GM23248 (cell line): ENCODE results near the gene IFT81. TPM values are rescaled to one million over a fixed set of nuclear protein-coding genes. Genes with fewer than 3 reads are reported as not detected.

Source experiments
- DNase-seq: peaks from one replicate; pipeline ENCODE4 v3.0.0-alpha.2; 2015
- H2AFZ ChIP-seq: fragments of 200-600 bp; sonication (generic); 2 replicates; pipeline ENCODE4 v1.6.1; 2016; ENCODE audit warnings: antibody characterized with exemption
- H3F3A ChIP-seq: fragments of 200-600 bp; sonication (generic); 2 replicates; pipeline ENCODE4 v1.6.1; 2016; ENCODE audit warnings: mild to moderate bottlenecking, antibody characterized with exemption, mixed run types; ENCODE audit not compliant: insufficient read depth
- H3K27ac ChIP-seq: fragments of 200-600 bp; sonication (generic); 2 replicates; pipeline ENCODE4 v1.5.1; 2016; ENCODE audit warnings: mild to moderate bottlenecking
- H3K27me3 ChIP-seq: fragments of 200-600 bp; sonication (generic); replicated peaks from 2 replicates; pipeline ENCODE4 v1.6.1; 2016; ENCODE audit warnings: mild to moderate bottlenecking; ENCODE audit not compliant: insufficient read depth
- H3K36me3 ChIP-seq: fragments of 200-600 bp; sonication (generic); 2 replicates; pipeline ENCODE4 v1.6.1; 2016; ENCODE audit warnings: low read depth, mild to moderate bottlenecking
- H3K4me1 ChIP-seq: fragments of 200-600 bp; sonication (generic); 2 replicates; pipeline ENCODE4 v1.6.1; 2016; ENCODE audit warnings: mild to moderate bottlenecking; ENCODE audit not compliant: insufficient read depth
- H3K4me2 ChIP-seq: fragments of 200-600 bp; sonication (generic); one replicate; pipeline ENCODE4 v1.6.1; 2016; ENCODE audit warnings: mild to moderate bottlenecking; ENCODE audit not compliant: unreplicated experiment
- H3K4me3 ChIP-seq: fragments of 200-600 bp; sonication (generic); 2 replicates; pipeline ENCODE4 v1.5.1; 2016; ENCODE audit warnings: mild to moderate bottlenecking
- H3K79me2 ChIP-seq: fragments of 200-600 bp; sonication (generic); 2 replicates; pipeline ENCODE4 v1.6.1; 2016; ENCODE audit warnings: mild to moderate bottlenecking; ENCODE audit not compliant: insufficient read depth
- H3K9ac ChIP-seq: fragments of 200-600 bp; sonication (generic); 2 replicates; pipeline ENCODE4 v1.6.1; 2016; ENCODE audit warnings: mild to moderate bottlenecking
- H3K9me2 ChIP-seq: fragments of 200-600 bp; sonication (generic); 2 replicates; pipeline ENCODE4 v1.6.1; 2016; ENCODE audit warnings: mixed run types, mild to moderate bottlenecking, moderate library complexity; ENCODE audit not compliant: insufficient read depth
- H3K9me3 ChIP-seq: fragments of 200-600 bp; sonication (generic); one replicate; pipeline ENCODE4 v1.6.1; 2017; ENCODE audit warnings: low read depth
- H4K20me1 ChIP-seq: fragments of 200-600 bp; sonication (generic); 2 replicates; pipeline ENCODE4 v1.6.0; 2016; ENCODE audit not compliant: insufficient read depth
- EZH2 ChIP-seq: fragments of 200-600 bp; sonication (generic); IDR thresholded peaks from 2 replicates; pipeline ENCODE4 v1.6.1; 2018; ENCODE audit warnings: antibody characterized with exemption, mild to moderate bottlenecking; ENCODE audit not compliant: insufficient read depth, poor library complexity, severe bottlenecking
- EZH2phosphoT487 ChIP-seq: fragments of 200-600 bp; sonication (generic); IDR thresholded peaks from 2 replicates; pipeline ENCODE4 v1.6.1; 2018; ENCODE audit warnings: antibody characterized with exemption, moderate library complexity, mild to moderate bottlenecking, low read depth; ENCODE audit not compliant: insufficient read depth
- WGBS, 2 experiments: methylation state at CpG; one replicate each; pipeline ENCODE4 v1.1.6; 2015 to 2017; ENCODE audit warnings: low lambda C conversion rate in 2 of 2, low coverage in 1 of 2; ENCODE audit errors: missing lambda C conversion rate in 2 of 2; 5-methylcytosine and 5-hydroxymethylcytosine counted together
- in situ Hi-C: fragments of 300-500 bp; cut with MboI; formaldehyde crosslinking; loops from 2 replicates; pipeline ENCODE4 v1.15.0; 2020
- polyA plus RNA-seq: library from polyadenylated mRNA; unstranded; fragments of >200 nt; fragmentation: Nextera tagmentation; extraction: Ambion mirVana; gene quantifications from 2 replicates; pipeline ENCODE4 v1.2.1, GENCODE V29; 2016
- total RNA-seq: library from RNA; depleted of rRNA; stranded (reverse); fragments of >200 nt; shearing (Covaris generic); gene quantifications from 2 replicates; pipeline ENCODE4 v1.2.3, GENCODE V29; 2014

The IFT81 gene
- total and polyA plus RNA-seq, 2 experiments from 2014 or later, result 9.5 to 14.0 TPM

DNA sequence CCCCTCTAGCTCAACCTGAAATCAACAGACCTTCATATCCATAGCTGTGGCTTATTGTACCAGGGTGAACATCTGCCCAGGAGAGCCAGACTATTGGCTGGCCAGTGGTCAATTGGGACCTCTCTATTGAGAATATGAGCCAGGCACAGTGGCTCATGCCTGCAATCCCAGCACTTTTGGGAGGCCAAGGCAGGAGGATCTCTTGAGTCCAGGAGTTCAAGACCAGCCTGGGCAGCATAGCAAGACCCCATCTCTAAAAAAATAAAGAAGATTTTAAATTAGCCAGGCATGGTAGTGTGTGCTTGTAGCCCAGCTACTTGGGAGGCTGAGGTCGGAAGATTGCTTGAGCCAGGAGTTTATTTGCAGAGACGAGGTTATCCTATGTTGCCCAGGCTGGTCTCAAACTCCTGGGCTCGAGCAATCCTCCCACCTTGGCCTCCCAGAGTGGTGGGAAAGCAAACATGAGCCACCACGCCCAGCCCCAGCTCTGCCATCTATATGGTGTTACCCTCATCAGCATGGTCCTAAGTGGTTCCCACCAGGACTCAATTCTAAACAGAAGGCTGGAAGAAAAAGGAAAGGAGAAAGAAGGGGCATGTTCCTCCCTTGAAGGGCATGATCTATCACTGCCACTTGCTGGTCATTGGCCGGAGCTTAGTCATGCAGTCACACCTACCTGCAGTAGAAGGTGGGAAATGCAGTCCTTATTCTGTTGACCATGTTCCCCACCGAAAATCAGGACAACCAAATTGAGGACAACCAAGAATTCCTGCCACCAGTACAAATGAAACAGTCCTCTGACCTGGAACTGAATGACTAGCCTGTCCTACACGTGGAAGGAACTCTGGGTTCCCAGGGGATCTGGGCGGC is 33.7 kb upstream of the IFT81 start:
- no peaks in the 10 kb centered on the region for H3K79me2 ChIP-seq
- H3K27ac ChIP-seq, result no peak overlapping the region
- no peaks in the 10 kb centered on the region for H3K27me3 ChIP-seq
- H3K9ac ChIP-seq, result no peak overlapping the region
- H3K4me1 ChIP-seq, result no peaks in the 10 kb centered on the region
- whole genome bisulfite sequencing, 2 experiments, result 58 to 62% methylated on average over 8 of the region's 8 CpGs
- TF ChIP-seq EZH2phosphoT487 (no peak), EZH2 (no peak)
- H4K20me1 ChIP-seq, result no peaks in the 10 kb centered on the region
- H3K4me2 ChIP-seq, result no peak overlapping the region
- DNase-seq, result no peak
- in situ Hi-C loops, result loop anchor here (10.0 kb wide), 1 partner anchor 334 kb away; no protein-coding TSS in a partner anchor
- no peak overlapping the region for H2AFZ ChIP-seq
- H3K4me3 ChIP-seq, result no peak overlapping the region
- no peaks in the 10 kb centered on the region for H3K36me3 ChIP-seq
- no peaks in the 10 kb centered on the region for H3F3A ChIP-seq
- H3K9me2 ChIP-seq, result no peaks in the 10 kb centered on the region
- no peaks in the 10 kb centered on the region for H3K9me3 ChIP-seq

DNA sequence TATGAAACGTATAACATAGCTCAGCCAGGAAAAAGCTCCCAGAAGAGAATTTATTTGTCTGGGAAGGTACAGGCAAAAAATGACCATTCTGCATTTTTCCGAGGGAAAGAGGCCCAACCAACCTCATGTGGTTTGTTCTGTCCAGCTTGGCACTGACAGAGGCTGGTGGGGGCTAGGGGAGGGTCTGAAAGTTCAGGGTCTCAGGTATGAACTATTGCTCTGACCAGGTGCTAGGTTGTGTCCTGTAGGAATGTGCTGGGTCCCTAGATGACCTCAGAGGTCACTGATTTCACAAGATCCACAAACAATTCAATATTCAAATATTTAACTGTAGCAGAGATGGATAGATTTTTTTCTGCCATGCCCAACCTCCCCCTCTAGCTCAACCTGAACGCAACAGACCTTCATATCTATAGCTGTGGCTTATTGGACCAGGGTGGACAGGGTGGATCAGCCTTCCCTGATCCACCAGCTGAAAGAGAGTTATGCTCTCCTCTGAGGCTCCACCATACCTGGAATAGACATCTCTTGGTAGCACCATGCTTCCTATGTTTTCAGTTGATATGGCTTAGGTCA is 32.9 kb upstream of the IFT81 start:
- TF ChIP-seq EZH2, result no peak
- TF ChIP-seq EZH2phosphoT487, result no peak
- H3K9ac ChIP-seq, result no peak overlapping the region
- no peaks in the 10 kb centered on the region for H3K27me3 ChIP-seq
- no peak overlapping the region for H2AFZ ChIP-seq
- H3K4me1 ChIP-seq, result no peaks in the 10 kb centered on the region
- H3K79me2 ChIP-seq, result no peaks in the 10 kb centered on the region
- WGBS, 2 experiments, result 78% methylated on average over 3 of the region's 3 CpGs
- in situ Hi-C loops, result loop anchor here (10.0 kb wide), 1 partner anchor 334 kb away; no protein-coding TSS in a partner anchor
- no peaks in the 10 kb centered on the region for H4K20me1 ChIP-seq
- no peak overlapping the region for H3K4me2 ChIP-seq
- H3K36me3 ChIP-seq, result no peaks in the 10 kb centered on the region
- no peak for DNase-seq
- H3K9me2 ChIP-seq, result no peaks in the 10 kb centered on the region
- no peaks in the 10 kb centered on the region for H3F3A ChIP-seq
- H3K4me3 ChIP-seq, result no peak overlapping the region
- no peak overlapping the region for H3K27ac ChIP-seq
- no peaks in the 10 kb centered on the region for H3K9me3 ChIP-seq

DNA sequence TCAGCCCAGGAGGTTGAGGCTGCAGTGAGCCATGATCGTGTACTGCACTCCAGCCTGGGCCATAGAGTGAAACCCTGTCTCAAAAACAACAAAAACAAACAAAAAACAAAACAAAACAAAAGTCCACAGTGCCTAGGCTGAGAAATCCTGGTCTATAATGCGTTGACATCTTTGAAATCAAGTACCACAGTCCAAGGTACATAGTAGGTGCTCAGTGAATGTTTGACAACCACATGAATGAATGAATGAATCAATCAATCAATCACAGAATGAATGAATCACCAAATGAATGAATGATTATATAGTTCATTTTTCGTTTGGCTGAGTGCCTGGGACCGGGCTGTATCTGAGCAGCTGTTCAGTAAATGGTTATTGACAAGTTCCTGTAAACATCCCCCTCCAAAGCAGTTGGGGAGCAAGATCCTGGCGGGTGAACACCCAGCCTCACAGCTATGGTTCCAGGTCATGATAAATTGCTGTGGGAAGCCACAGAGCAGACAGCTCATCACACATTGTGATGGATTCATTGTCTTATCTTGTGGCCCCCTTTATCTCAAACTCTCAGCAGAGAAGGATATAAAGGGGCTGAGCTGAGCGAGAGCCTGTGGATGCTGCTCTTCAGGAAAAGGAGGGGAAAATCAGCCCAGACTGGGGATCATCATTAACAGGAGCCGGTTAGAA is 30.4 kb upstream of the IFT81 start:
- Histone ChIP-seq H3K4me2 (no peak overlapping the region), H3K79me2 (no peaks in the 10 kb centered on the region), H3K4me3 (no peak overlapping the region), H3K9me2 (no peaks in the 10 kb centered on the region), H3K9ac (no peak overlapping the region), H3K9me3 (no peaks in the 10 kb centered on the region), H3K27me3 (no peaks in the 10 kb centered on the region), H3K4me1 (no peaks in the 10 kb centered on the region), H3K27ac (no peak overlapping the region), H3F3A (no peaks in the 10 kb centered on the region), H4K20me1 (no peaks in the 10 kb centered on the region), H3K36me3 (no peaks in the 10 kb centered on the region), H2AFZ (no peak overlapping the region)
- DNase-seq, result no peak
- WGBS, 2 experiments, result 43 to 45% methylated on average over 7 of the region's 7 CpGs
- TF ChIP-seq EZH2phosphoT487, result no peak
- TF ChIP-seq EZH2, result no peak
- in situ Hi-C loops, result loop anchor here (10.0 kb wide), 1 partner anchor 331 kb away; no protein-coding TSS in a partner anchor

DNA sequence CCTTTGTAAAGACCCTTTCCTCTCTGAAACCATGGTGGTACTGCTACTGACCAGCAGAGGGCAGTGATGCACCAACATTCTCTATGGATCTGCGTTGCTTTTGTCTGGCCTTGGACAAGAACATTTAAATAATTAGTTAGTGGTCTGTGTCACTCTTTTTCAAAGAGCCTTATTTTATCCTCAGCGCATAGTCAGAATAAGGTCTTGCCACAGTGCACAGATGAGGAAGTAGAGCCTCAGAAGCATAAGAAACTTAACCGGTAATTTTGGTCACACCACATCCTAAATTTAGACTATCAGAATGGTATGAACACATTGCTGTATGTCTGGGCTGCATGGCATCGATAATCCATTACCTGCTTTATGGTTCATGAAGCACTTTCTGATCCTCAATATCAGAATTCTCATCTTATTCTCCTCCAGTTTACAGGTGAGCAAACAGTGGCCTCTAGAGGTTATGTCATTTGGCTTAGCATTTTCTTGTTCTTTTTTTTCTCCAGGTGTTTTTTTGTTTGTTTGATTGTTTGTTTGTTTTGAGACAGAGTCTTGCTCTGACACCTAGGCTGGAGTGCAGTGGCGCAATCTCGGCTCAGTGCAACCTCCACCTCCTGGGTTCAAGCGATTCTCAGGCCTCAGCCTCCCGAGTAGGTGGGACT is 23.7 kb upstream of the IFT81 start:
- Histone ChIP-seq H3K4me1 (no peaks in the 10 kb centered on the region), H4K20me1 (no peaks in the 10 kb centered on the region), H3K36me3 (no peaks in the 10 kb centered on the region), H3K9me2 (no peaks in the 10 kb centered on the region), H3K27me3 (no peaks in the 10 kb centered on the region), H3K79me2 (no peaks in the 10 kb centered on the region), H3F3A (no peaks in the 10 kb centered on the region), H3K4me3 (no peak overlapping the region), H3K4me2 (no peak overlapping the region), H3K27ac (no peak overlapping the region), H3K9ac (no peak overlapping the region), H2AFZ (peak overlapping the region; percentile 7; the same call in 1 of the 2 replicates), H3K9me3 (no peaks in the 10 kb centered on the region)
- DNase-seq, result peak; percentile 74
- WGBS, 2 experiments, result 54 to 58% methylated on average over 8 of the region's 8 CpGs
- TF ChIP-seq EZH2, result no peak
- TF ChIP-seq EZH2phosphoT487, result no peak
- in situ Hi-C loops, result no loop called here
